Activated T-helper 2 cell treated with anti-CD3 and anti-CD28 coated beads, Interferon-gamma antibody, Interleukin-2, Interleukin-4, amounts not matched to agents 10 μg/mL and 5 μg/mL and 100 μg/mL, durations not matched to agents 14 hours and 24 hours and 36 hours (primary cell): ENCODE data around the gene MYRIP. TPM values are rescaled to one million over a fixed set of nuclear protein-coding genes. Genes with fewer than 3 reads are reported as not detected.
A peak's percentile ranks its signal among the peaks of the same experiment; 100 is the strongest.

ENCODE experiments used
- DNase-seq: peaks from one replicate; pipeline ENCODE4 v3.0.0; 2021; ENCODE audit warnings: low spot score
- H3K27ac Mint-ChIP-seq: one replicate; pipeline ENCODE4 v1.8.0; 2021; ENCODE audit warnings: mixed read lengths
- H3K27me3 Mint-ChIP-seq: one replicate; pipeline ENCODE4 v1.8.0; 2021; ENCODE audit warnings: low read depth, mixed read lengths
- H3K36me3 Mint-ChIP-seq: one replicate; pipeline ENCODE4 v1.8.0; 2021; ENCODE audit warnings: low read depth, mixed read lengths
- H3K4me1 Mint-ChIP-seq: one replicate; pipeline ENCODE4 v1.8.0; 2021; ENCODE audit warnings: low read depth, mixed read lengths
- H3K4me3 Mint-ChIP-seq: one replicate; pipeline ENCODE4 v1.8.0; 2021; ENCODE audit warnings: low read depth, mild to moderate bottlenecking, moderate library complexity, mixed read lengths
- H3K9me3 Mint-ChIP-seq: one replicate; pipeline ENCODE4 v1.8.0; 2021; ENCODE audit warnings: mixed read lengths
- intact Hi-C: fragments of 100-400 bp; cut with micrococcal nuclease; formaldehyde crosslinking; loops from one replicate; pipeline ENCODE4 v1.15.1; 2023
- total RNA-seq: library from RNA; stranded (reverse); gene quantifications from 2 replicates; pipeline ENCODE4 v1.2.3, GENCODE V29; 2022

Gene MYRIP
- total RNA-seq, 1 donor from 2014 or later: not detected

DNA sequence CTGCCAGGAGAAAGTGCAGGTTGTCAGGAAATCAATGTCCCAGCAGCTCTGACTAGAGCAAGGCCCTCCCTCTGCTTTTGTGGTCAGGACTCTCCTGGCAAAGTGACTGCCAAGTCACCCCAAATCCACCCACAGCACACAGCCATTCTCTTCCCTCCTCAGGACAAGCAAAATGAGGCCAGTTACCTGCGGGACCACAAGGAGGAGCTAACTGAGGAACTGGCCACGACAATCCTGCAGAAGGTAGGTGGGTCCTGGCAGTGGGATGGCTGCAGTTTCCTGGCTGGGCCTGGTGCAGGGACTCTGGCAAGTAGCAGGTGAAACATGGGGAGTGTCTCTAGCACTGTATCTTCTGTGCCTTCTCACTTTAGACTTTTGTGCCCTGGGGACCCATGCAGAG, 357.6 kb downstream of the MYRIP start:
- intact Hi-C loops: no loop called here
- Mint-ChIP-seq H3K36me3 (no peaks in the 10 kb centered on the region), H3K27me3 (no peaks in the 10 kb centered on the region), H3K4me3 (no peak overlapping the region), H3K27ac (no peak overlapping the region), H3K4me1 (peaks cover 5% of the 10 kb centered on the region), H3K9me3 (no peaks in the 10 kb centered on the region)
- DNase-seq: no peak

DNA sequence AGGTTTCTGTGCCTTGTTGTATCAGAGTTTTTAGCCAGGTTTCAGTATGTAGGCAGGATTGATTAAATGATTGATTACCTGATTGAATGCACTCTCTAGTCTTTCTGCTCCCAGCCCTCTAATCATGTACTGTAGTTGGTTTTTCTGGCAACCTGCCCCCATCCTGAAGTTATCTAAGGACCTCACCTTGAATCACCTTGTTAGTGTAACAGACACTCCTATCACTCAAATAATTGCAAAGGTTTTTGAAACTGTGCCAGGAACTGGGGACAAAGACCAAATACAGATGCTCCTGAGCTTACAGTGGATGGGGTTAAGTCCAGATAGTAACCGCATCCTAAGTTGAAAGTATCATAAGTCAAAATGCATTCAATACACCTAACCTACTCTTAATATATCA, 358.5 kb downstream of the MYRIP start:
- Mint-ChIP-seq H3K27ac (no peak overlapping the region), H3K4me3 (no peak overlapping the region), H3K36me3 (no peaks in the 10 kb centered on the region), H3K4me1 (peaks cover 5% of the 10 kb centered on the region), H3K9me3 (no peaks in the 10 kb centered on the region), H3K27me3 (no peaks in the 10 kb centered on the region)
- no peak for DNase-seq
- intact Hi-C loops: no loop called here

- no peak overlapping the region for H3K27ac Mint-ChIP-seq
- no peaks in the 10 kb centered on the region for H3K9me3 Mint-ChIP-seq
- H3K36me3 Mint-ChIP-seq: no peaks in the 10 kb centered on the region
- no peak overlapping the region for H3K4me3 Mint-ChIP-seq
- H3K4me1 Mint-ChIP-seq: peaks cover 5% of the 10 kb centered on the region
- no peak for DNase-seq
- H3K27me3 Mint-ChIP-seq: no peaks in the 10 kb centered on the region
- intact Hi-C loops: no loop called here
Measured at GRCh38 chr3:40169983-40170382, 360.6 kb downstream of the MYRIP start.

DNA sequence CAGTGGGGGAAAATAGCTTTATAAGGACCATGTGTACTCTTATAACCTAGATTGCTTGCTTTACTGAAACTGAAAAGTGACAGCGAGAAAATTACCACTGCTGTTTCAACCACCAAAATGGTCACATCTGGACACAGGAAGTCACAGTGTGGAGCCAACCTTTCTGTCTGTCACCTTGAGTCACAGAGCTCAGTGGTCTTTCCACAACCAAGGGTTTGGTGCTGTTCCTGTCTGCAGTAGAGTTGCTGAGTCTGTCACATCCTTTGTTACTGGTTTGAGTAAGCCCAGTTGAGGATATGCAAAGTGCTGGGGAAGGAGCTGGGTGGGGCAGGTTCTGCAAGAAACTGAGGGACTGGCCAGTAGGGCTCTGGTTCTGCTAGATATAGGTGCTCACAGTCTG, 361.0 kb downstream of the MYRIP start:
- Mint-ChIP-seq H3K4me1 (peaks cover 5% of the 10 kb centered on the region), H3K27ac (no peak overlapping the region), H3K27me3 (no peaks in the 10 kb centered on the region), H3K36me3 (no peaks in the 10 kb centered on the region), H3K9me3 (no peaks in the 10 kb centered on the region), H3K4me3 (no peak overlapping the region)
- intact Hi-C loops: no loop called here
- DNase-seq: no peak

- Mint-ChIP-seq H3K27me3 (no peaks in the 10 kb centered on the region), H3K9me3 (no peaks in the 10 kb centered on the region), H3K36me3 (no peaks in the 10 kb centered on the region), H3K27ac (no peak overlapping the region), H3K4me3 (no peak overlapping the region), H3K4me1 (peaks cover 5% of the 10 kb centered on the region)
- DNase-seq: no peak
- intact Hi-C loops: no loop called here
Measured at GRCh38 chr3:40172560-40172959, 363.2 kb downstream of the MYRIP start.

- Mint-ChIP-seq H3K9me3 (no peaks in the 10 kb centered on the region), H3K36me3 (no peaks in the 10 kb centered on the region), H3K4me1 (peaks cover 5% of the 10 kb centered on the region), H3K27ac (no peak overlapping the region), H3K4me3 (no peak overlapping the region), H3K27me3 (no peaks in the 10 kb centered on the region)
- intact Hi-C loops: no loop called here
- DNase-seq: no peak
Measured at GRCh38 chr3:40173227-40173721, 363.9 kb downstream of the MYRIP start.

- no peaks in the 10 kb centered on the region for H3K9me3 Mint-ChIP-seq
- no peaks in the 10 kb centered on the region for H3K27me3 Mint-ChIP-seq
- no peak for DNase-seq
- H3K4me1 Mint-ChIP-seq: no peaks in the 10 kb centered on the region
- intact Hi-C loops: loop anchor here (5.0 kb wide), 1 partner anchor 471 kb away; no protein-coding TSS in a partner anchor
- H3K4me3 Mint-ChIP-seq: no peak overlapping the region
- H3K36me3 Mint-ChIP-seq: no peaks in the 10 kb centered on the region
- no peak overlapping the region for H3K27ac Mint-ChIP-seq
Measured at GRCh38 chr3:40178012-40178594, 368.7 kb downstream of the MYRIP start.

DNA sequence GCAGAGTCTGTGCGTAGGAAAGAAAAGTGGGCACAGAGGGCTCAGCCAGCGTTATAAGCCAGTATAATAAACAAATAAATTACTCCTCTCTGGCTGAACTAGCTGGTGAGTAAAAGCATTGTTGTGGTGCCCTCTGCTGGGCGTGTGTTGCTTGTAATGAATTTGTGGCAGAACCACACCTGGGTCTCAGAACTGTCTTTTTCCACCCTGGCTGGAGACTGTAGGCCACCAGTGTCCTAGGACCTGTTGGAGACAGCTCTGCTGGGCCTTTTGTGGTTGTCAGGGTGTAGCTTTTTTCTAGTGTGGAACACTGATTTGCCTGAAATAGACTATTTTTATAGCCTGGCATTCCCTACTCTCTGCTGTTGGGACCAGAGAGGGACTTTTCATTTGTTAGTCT, 369.6 kb downstream of the MYRIP start:
- no peak overlapping the region for H3K27ac Mint-ChIP-seq
- no peaks in the 10 kb centered on the region for H3K4me1 Mint-ChIP-seq
- DNase-seq: peak; percentile 31
- intact Hi-C loops: loop anchor here (5.0 kb wide), 1 partner anchor 472 kb away; no protein-coding TSS in a partner anchor
- no peaks in the 10 kb centered on the region for H3K9me3 Mint-ChIP-seq
- no peak overlapping the region for H3K4me3 Mint-ChIP-seq
- no peaks in the 10 kb centered on the region for H3K27me3 Mint-ChIP-seq
- no peaks in the 10 kb centered on the region for H3K36me3 Mint-ChIP-seq

GRCh38 chr3:40181182-40181581, 371.8 kb downstream of the MYRIP start:
- intact Hi-C loops: no loop called here
- DNase-seq: no peak
- H3K4me3 Mint-ChIP-seq: no peak overlapping the region
- H3K9me3 Mint-ChIP-seq: no peaks in the 10 kb centered on the region
- no peak overlapping the region for H3K27ac Mint-ChIP-seq
- H3K4me1 Mint-ChIP-seq: no peaks in the 10 kb centered on the region
- peaks cover 2% of the 10 kb centered on the region for H3K27me3 Mint-ChIP-seq
- no peaks in the 10 kb centered on the region for H3K36me3 Mint-ChIP-seq

DNA sequence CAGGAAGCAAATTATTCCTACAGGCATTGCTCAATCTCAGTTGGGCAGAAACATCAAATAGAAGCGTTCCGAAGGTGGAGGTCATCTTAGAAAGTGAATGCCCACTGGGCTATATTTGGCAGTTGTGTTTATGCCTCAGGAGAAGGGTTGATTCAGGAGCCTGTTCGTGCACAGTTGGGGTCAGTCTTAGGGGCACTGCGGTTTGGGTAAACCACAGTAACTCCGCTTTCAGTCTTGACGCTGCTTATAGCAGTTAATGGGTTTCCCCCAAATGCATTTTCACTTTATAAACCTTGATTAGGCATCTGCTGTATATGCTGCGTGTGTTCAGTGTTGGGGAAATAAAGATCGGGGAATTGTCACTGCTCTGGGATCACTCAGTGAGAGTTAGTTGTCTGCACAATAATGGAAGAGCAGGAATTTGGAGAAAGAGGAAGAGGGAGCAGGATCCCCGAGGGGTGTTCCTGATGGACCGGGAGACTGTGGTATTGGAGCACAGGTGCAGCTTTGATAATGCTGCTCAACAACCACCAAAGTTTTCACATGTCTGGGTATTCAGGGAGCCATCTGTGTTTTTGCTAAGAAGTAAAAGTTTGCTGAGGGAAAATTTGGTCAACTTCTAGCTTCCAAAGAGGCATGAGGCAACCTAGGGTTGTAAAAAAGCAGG, 375.8 kb downstream of the MYRIP start:
- DNase-seq: no peak
- Mint-ChIP-seq H3K9me3 (no peaks in the 10 kb centered on the region), H3K27me3 (peaks cover 2% of the 10 kb centered on the region), H3K36me3 (no peaks in the 10 kb centered on the region), H3K4me3 (no peak overlapping the region), H3K4me1 (no peaks in the 10 kb centered on the region), H3K27ac (no peak overlapping the region)
- intact Hi-C loops: no loop called here

GRCh38 chr3:40186508-40186907, 377.1 kb downstream of the MYRIP start:
- no peaks in the 10 kb centered on the region for H3K4me1 Mint-ChIP-seq
- intact Hi-C loops: no loop called here
- DNase-seq: no peak
- H3K27ac Mint-ChIP-seq: no peak overlapping the region
- H3K36me3 Mint-ChIP-seq: no peaks in the 10 kb centered on the region
- no peaks in the 10 kb centered on the region for H3K9me3 Mint-ChIP-seq
- H3K4me3 Mint-ChIP-seq: no peak overlapping the region
- peaks cover 2% of the 10 kb centered on the region for H3K27me3 Mint-ChIP-seq

DNA sequence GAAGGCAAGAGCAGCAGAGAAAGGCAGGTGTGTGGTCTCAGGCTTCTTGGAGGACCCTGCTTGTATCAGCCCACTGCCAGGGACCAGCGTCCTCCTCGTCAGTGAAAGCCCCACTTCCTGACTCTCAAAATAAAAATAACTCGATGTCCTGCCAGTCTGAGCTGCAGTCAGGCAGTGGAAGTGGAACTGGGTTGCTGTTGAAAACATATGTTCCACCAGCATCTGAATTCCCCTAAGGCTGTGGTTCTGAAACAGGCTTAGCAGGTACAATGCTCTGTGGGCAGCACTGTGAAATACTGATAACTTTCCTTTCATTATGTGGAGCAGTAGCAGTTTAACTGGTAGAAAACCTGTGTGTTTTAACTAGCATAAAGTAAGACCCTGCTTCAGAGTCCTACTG, 378.5 kb downstream of the MYRIP start:
- Mint-ChIP-seq H3K4me3 (no peak overlapping the region), H3K9me3 (no peaks in the 10 kb centered on the region), H3K4me1 (no peaks in the 10 kb centered on the region), H3K36me3 (no peaks in the 10 kb centered on the region), H3K27me3 (peaks cover 2% of the 10 kb centered on the region), H3K27ac (no peak overlapping the region)
- intact Hi-C loops: no loop called here
- no peak for DNase-seq

DNA sequence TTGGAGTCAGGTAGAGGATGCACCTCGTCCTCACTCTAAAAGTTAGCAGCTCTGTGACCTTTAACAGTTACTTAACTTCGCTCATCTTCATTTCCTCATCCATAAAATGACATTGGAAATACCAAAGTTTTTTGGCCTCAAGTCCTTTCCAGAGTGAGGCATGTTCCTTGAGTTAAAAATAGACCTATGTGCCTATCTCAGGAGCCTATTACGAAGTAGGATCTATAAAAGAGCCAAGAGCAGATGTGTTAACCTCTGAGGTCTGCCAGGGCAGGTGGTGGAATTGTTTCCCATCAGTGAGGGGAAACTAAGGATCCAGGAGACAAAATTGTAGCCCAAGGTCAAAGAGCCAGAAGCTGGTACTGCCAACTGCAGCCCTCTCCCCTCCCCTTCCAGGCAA, 379.7 kb downstream of the MYRIP start:
- intact Hi-C loops: no loop called here
- H3K9me3 Mint-ChIP-seq: no peaks in the 10 kb centered on the region
- DNase-seq: no peak

More for the DNA sequence above, 379.7 kb downstream of the MYRIP start:
- Mint-ChIP-seq H3K4me3 (no peak overlapping the region), H3K4me1 (no peaks in the 10 kb centered on the region), H3K27ac (no peak overlapping the region), H3K36me3 (no peaks in the 10 kb centered on the region), H3K27me3 (peaks cover 2% of the 10 kb centered on the region)
